Measurements from ENCODE around the gene LEKR1.
A peak's percentile ranks its signal among the peaks of the same experiment; 100 is the strongest.
"Not testable (repeated sequence)": the region's sequence is repeated elsewhere in the genome, so short reads cannot be mapped to it uniquely, and the experiment has no call there.

LEKR1 gene

DNA sequence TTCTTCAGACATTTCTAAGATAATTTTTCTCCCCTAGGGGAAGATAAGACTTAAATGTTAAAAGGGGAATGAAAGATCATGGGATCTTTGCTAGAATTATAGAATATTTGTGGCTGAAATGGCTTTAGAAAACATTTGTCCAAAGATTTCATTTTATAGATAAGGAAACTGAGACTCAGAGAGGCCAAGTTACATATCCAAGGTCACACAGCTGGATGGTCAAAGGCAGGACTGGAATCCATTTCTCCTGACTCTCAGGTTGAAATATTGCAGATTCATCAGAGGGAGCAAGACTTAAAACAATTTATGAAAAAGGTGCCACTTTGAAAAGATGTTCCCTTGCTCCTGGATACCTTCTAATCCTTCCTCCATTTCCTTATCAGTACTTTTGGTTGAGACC, 19.5 kb upstream of the LEKR1 start:
- DNase-seq (ENCODE audit: low read depth, low spot score) = no peak

DNA sequence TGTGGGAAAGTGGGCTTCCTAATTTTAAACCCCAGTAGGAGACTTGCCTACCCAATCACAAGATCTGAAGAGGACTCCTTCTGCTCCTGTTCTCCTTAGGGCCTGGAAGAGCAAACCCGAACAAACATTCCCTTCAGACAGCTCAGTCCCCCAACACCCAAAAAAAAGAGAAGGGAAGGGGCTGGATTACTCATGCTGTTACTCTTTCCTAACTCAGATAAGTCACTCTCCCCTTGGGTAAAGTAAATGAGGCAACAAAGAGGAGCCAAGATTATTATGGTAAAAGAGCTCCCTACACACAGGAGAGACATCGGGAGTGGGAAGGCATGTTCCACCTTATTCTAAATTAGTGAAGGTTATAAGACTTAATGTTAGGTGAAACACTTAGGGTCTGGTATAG, 18.1 kb upstream of the LEKR1 start:
- no peak for DNase-seq (ENCODE audit: low read depth, low spot score)

DNA sequence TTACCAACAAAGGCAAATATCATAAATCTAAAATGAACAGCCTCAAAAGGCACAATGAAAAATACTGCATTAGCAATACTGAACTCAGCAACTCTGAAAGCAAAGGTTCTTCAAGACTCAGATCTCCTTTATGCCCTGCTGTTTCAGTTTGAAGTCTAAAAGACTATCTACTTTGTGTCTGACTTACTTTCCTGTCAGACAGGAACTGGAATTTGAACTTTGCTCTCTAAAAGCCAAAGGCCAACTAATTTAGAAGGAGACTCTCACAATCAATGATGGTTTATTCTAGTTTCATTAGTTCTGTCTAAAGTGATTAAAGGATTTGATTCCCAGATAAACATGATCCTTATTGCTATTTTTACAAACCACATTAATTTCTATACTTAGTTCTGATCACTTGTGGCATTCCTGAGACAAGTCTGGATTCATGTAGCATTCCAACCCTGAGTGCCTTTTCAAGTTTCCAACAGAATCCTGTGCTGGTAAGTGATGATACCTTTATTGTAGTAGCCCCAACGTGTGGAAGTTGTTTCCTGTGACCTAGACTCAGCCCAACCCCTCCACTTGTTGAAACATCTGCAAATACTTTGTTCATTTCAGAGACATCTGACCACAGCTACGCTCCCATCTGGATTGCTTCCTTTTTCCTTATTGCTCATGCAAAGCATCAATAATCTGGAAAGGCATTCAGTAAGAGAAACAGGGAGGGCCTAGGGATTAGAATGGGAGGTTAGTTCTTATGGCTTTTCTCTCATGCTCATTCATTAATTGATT, 14.9 kb upstream of the LEKR1 start:
- no peak for DNase-seq (ENCODE audit: low read depth, low spot score)

DNA sequence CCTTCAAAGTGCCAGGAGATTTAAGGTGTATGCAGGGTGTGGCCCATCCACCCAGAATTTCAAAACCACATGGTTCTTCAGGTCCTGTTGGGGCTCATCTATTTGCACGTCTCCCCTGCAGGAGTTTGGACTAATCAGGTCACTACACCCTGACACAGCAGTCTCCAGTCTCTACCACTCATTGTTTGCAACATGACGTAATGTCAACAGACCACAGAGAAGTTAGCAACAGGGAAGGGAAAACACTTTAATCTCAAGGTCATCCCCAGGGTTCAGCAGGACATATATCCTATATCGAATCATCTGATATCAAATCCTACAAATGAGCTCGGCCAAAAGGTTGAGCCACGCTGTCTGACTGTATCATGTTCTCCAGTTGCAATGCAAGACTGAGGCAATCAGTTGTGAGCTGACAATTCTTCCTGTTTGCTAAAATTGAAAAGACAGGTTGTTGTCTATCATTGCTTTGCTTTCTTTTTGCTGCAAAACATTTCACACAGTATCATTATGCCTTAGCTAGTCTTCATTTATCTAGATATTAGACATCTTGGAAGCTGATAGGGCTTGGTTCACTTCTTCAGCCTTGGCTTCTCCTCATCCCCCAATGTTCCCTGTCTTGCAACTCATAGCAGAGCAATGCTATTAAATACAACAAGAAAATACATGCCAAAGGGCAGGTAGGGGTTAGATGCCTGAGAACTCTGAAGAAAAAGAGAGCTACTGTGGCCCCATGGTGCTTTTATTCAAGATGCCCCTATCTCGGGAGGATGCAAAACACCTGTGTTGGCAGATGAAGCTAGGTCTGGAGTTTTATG, 13.4 kb upstream of the LEKR1 start:
- no peak for DNase-seq (ENCODE audit: low read depth, low spot score)

- no peak for DNase-seq (ENCODE audit: low read depth, low spot score)
Observed at GRCh38 chr3:156814295-156814694, 11.9 kb upstream of the LEKR1 start.

DNA sequence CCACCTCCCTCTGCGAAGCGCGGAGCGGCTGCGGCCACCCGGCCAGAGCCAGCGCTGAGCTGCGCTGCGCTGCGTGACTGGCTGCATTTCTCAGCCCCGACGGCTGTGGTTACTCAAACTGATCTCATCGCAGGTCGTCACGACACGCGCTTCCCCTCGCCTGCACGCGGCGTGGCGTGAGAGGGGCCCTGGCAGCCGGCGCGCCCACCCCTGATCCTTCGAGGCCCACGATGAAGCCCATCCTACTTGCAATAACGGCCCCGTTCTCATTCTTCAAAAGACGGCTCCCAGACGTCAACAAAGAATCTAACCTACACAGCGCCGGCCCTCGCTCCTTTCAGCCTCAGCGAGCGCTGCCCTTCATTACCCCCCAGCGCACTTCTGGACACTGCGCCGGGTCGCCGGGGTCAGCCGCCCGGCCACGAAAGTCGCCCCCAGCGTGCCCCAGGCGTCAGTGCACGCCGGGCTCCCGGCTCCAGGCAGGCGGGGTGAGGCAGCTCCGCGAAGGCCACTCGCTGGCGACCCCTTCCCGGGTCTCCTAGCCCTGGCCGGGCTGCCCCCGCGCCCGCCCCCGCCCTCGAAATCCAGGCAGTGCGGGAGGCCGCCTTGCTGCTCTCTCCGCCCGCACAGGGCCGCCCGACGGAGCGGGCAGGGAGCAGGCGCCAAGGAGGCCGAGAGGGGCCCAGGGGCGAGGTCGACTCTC, 9.9 kb upstream of the LEKR1 start:
- DNase-seq (ENCODE audit: low read depth, low spot score) = peak; percentile 67

GRCh38 chr3:156816794-156817645, 9.1 kb upstream of the LEKR1 start:
- peak; percentile 88 for DNase-seq (ENCODE audit: low read depth, low spot score)

GRCh38 chr3:156817646-156818272, 8.4 kb upstream of the LEKR1 start:
- DNase-seq (ENCODE audit: low read depth, low spot score) = no peak

- no peak for DNase-seq (ENCODE audit: low read depth, low spot score)
Observed at GRCh38 chr3:156818273-156818651, 7.9 kb upstream of the LEKR1 start.

DNA sequence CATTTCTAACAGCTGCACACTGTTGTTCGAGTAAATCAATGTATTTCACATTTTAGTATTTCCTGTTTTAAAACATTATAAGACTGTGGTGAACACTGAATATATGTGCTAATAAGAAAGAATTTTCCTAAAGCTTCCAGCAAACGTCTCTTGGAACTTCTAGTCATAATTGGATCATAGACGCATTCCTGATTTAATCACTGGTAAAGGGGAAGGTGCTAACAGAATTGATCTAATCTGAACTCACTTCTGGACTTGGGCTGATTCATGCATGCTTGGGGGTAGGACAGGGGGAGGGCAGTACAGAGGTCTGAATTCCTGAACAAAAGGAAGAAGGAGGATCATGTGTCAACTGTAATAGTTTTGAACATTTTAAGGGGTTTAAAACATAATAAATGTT, 7.3 kb upstream of the LEKR1 start:
- no peak for DNase-seq (ENCODE audit: low read depth, low spot score)

- no peak for DNase-seq (ENCODE audit: low read depth, low spot score)
Observed at GRCh38 chr3:156819842-156820691, 6.1 kb upstream of the LEKR1 start.

DNA sequence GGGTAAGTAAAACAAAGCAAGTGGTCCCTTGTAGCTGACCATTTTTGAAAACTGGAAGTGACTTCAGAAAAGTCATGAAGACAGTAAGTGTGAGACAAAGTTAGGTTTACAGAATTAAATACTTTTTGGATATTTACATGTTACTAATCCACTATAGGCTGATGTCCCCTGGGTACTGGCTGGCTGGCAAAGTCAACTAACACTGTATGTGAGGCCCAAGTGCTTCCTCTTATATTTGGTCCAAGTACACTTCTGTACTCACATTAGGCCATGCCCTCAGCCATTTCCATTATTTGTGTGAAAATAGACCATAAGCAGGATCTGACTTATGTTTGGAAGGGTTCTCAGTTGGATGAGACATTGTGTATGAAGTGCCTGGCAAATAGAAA, 5.5 kb upstream of the LEKR1 start:
- DNase-seq (ENCODE audit: low read depth, low spot score) = no peak

GRCh38 chr3:156822626-156823260, 3.4 kb upstream of the LEKR1 start:
- not testable (repeated sequence) for DNase-seq (ENCODE audit: low read depth, low spot score)

DNA sequence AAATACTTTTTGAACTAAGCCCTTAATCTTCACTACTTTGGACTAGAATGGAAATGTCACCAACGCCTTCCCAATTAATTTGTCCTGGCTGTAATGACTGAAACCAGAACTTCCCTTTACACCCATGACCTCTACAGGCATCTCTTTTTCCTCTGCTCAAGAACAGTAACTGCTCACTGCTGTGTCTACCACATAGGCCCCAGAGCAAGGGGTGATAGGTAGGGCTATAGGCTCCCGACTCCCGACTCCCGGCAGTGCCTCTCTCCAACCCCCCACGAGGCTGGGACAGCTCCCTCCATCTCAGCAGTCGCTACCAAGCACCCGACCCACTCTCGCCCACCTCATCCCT, 384 bp upstream of the LEKR1 start:
- no peak for DNase-seq (ENCODE audit: low read depth, low spot score)

DNA sequence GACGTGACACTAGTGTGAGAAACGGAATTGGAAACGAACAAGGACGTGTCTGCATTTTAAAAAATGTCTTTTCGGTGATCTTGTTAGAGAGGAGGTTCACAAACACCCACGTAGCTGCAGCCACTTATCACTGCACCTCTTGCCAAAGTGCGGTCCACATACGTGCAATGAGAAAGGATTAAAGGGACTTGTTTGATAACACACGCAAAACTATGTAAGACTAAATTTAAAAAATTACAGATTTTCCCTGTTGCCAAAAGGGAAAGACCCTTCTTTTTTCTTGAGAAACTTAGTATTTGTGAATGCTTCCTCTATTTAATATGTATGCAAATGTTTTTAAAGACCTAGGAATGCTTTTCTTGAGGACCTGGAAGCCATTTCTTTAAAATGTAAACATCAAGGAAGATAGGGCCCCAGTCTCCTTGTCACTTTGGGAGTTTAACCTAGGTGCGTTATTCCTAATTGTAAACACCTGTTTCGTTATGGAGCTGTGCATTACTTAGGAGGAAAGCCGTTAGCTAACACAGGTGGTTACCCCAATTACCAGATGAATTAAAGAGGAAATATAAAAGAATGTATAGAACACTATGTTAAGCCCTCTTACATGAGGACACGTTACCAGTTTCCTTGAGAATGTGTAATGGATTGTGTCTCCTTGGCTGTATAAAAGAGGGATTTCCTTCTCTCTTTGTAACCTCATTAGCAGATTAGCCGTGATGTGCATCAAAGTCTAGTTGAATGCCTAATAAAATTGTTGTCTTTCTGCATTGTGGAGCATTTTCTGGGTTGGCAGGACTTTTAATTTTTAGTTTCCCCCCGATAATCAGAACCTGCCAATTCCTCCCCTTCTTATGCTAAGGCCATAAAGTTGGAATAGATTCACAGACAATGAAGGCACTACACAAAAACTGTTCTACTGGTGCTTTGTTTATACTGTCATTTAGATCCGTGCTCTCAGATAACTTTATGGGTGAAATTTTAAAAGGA, 1.0 kb downstream of the LEKR1 start:
- DNase-seq (ENCODE audit: low read depth, low spot score) = no peak

DNA sequence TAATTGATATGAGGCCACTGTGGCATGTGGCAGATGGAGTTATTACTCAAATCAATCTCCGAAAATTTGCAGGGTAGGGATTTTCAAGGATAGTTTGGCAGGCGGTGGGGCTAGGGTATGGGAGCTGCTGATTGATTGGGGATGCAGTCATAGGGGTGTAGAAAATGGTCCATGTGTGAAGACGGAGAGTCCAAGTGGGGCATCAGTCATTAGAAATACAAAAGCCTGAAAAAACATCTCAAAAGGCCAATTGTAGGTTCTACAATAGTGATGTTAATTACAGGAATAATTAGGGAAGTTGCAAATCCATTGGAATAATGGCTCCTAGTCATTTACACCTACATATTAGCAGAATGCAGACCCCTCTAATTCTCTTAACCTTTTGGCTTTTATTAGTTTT, 4.9 kb downstream of the LEKR1 start:
- no peak for DNase-seq (ENCODE audit: low read depth, low spot score)

- no peak for DNase-seq (ENCODE audit: low read depth, low spot score)
Observed at GRCh38 chr3:156834435-156834834, 8.3 kb downstream of the LEKR1 start.

- no peak for DNase-seq (ENCODE audit: low read depth, low spot score)
Observed at GRCh38 chr3:156834962-156835535, 8.9 kb downstream of the LEKR1 start.
